Cardiac fibroblast (primary cell): ENCODE measurements around the gene ARID1B.

Experiments
- DNase-seq, 2 donors: peaks; one replicate each; pipeline versions ENCODE4 v3.0.0 to v3.0.0-alpha.2; 2010; ENCODE audit warnings: low read depth in 2 of 2
- H3K4me3 ChIP-seq, 2 donors: replicated peaks in 1 of 2; 1 replicate in 1 of 2; 2 replicates in 1 of 2; pipeline ENCODE4 v1.5.1; 2011; ENCODE audit warnings: low read depth in 2 of 2, low read length in 2 of 2, mild to moderate bottlenecking in 2 of 2, moderate library complexity in 1 of 2
- CTCF ChIP-seq: IDR thresholded peaks from one replicate; pipeline ENCODE4 v1.5.1; 2011; ENCODE audit warnings: low read depth, mild to moderate bottlenecking, low read length, inconsistent platforms

Gene ARID1B

GRCh38 chr6:156954191-156954590, 177.0 kb downstream of the ARID1B start:
- no peak for TF ChIP-seq CTCF

GRCh38 chr6:156954816-156955215, 177.6 kb downstream of the ARID1B start:
- DNase-seq: no peak
- H3K4me3 ChIP-seq: no peak overlapping the region
- TF ChIP-seq CTCF: no peak

More at GRCh38 chr6:156954191-156954590, 177.0 kb downstream of the ARID1B start:
- peak in 1 of 2 donors; percentile 38 for DNase-seq
- no peak overlapping the region for H3K4me3 ChIP-seq

GRCh38 chr6:156955494-156956183, 178.5 kb downstream of the ARID1B start:
- TF ChIP-seq CTCF: no peak
- DNase-seq: peak; percentile 41 to 78
- no peak overlapping the region for H3K4me3 ChIP-seq

- no peak for TF ChIP-seq CTCF
- DNase-seq: peak in 1 of 2 donors; percentile 35
- H3K4me3 ChIP-seq: no peak overlapping the region
Observed at GRCh38 chr6:156956286-156956685, 179.1 kb downstream of the ARID1B start.

GRCh38 chr6:156957931-156958547, 180.9 kb downstream of the ARID1B start:
- no peak for TF ChIP-seq CTCF
- no peak overlapping the region for H3K4me3 ChIP-seq
- peak in 1 of 2 donors; percentile 40 for DNase-seq

GRCh38 chr6:156960525-156960924, 183.3 kb downstream of the ARID1B start:
- no peak for DNase-seq
- TF ChIP-seq CTCF: no peak
- no peak overlapping the region for H3K4me3 ChIP-seq
